HEK293 (cell line): ENCODE data around the gene PSD4.

Experiments used
- CTCF ChIA-PET: fragments of 350-600 bp; formaldehyde crosslinking; extraction: SDS; loops from one replicate; lab custom pipeline; 2021; ENCODE audit warnings: antibody characterized with exemption; lab: Yijun Ruan, JAX
- POLR2A ChIA-PET: fragments of 300-600 bp; formaldehyde crosslinking; extraction: SDS; loops from one replicate; lab custom pipeline; 2020; ENCODE audit warnings: antibody characterized with exemption, inconsistent platforms; lab: Yijun Ruan, JAX
- H3K27ac ChIP-seq: fragments of 200-500 bp; sonication (Bioruptor generic); 2 replicates; pipeline ENCODE4 v1.5.1; 2014; ENCODE audit warnings: low read depth, low read length, control low read depth, inconsistent platforms; ENCODE audit errors: extremely low read depth
- H3K36me3 ChIP-seq, 2 experiments: fragments of 200-500 bp in 1 of 2; sonication (Bioruptor generic) in 1 of 2; 1 replicate in 1 of 2; 2 replicates in 1 of 2; pipeline ENCODE4 v1.5.1; 2014 to 2017; ENCODE audit warnings: inconsistent platforms in 2 of 2, low read length in 2 of 2; ENCODE audit not compliant: control insufficient read depth in 2 of 2, insufficient read depth in 1 of 2
- H3K4me1 ChIP-seq: fragments of 200-500 bp; sonication (Bioruptor generic); 2 replicates; pipeline ENCODE4 v1.5.1; 2014; ENCODE audit warnings: mild to moderate bottlenecking, low read length, inconsistent platforms; ENCODE audit not compliant: control insufficient read depth, insufficient read depth
- H3K4me3 ChIP-seq: 2 replicates; pipeline ENCODE4 v1.5.1; 2011; ENCODE audit warnings: low read depth, mild to moderate bottlenecking, control low read depth, low read length, moderate library complexity
- H3K9me3 ChIP-seq: fragments of 200-500 bp; sonication (Bioruptor generic); 2 replicates; pipeline ENCODE4 v1.5.1; 2014; ENCODE audit warnings: low read depth, low read length, inconsistent platforms; ENCODE audit not compliant: control insufficient read depth, insufficient read depth
- GLI2 ChIP-seq: fragments of 450-650 bp; formaldehyde crosslinking; IDR thresholded peaks from 2 replicates; pipeline ENCODE4; 2017; ENCODE audit warnings: missing biosample characterization, missing genetic modification characterization, low read depth, borderline replicate concordance
- HOXD13 ChIP-seq: sonication (generic); formaldehyde crosslinking; IDR thresholded peaks from 2 replicates; pipeline ENCODE4 v1.8.0; 2022; ENCODE audit warnings: missing genetic modification reagents, borderline replicate concordance
- INSM2 ChIP-seq: fragments of 450-650 bp; formaldehyde crosslinking; IDR thresholded peaks from 2 replicates; pipeline ENCODE4 v1.5.1; 2016; ENCODE audit warnings: missing biosample characterization, missing genetic modification characterization
- KLF9 ChIP-seq: fragments of 450-650 bp; formaldehyde crosslinking; IDR thresholded peaks from 2 replicates; pipeline ENCODE4 v1.5.1; 2016; ENCODE audit warnings: missing biosample characterization, missing genetic modification characterization, low read depth
- OSR2 ChIP-seq: fragments of 450-650 bp; formaldehyde crosslinking; IDR thresholded peaks from 2 replicates; pipeline ENCODE4 v1.5.1; 2016; ENCODE audit warnings: missing biosample characterization, missing genetic modification characterization
- PBX3 ChIP-seq: sonication (generic); formaldehyde crosslinking; IDR thresholded peaks from 2 replicates; pipeline ENCODE4 v1.8.1; 2022; ENCODE audit warnings: mild to moderate bottlenecking, moderate library complexity, missing genetic modification reagents
- SCRT2 ChIP-seq: fragments of 450-650 bp; formaldehyde crosslinking; IDR thresholded peaks from 2 replicates; pipeline ENCODE4 v1.5.1; 2016; ENCODE audit warnings: missing biosample characterization, missing genetic modification characterization
- SP2 ChIP-seq: fragments of 450-650 bp; formaldehyde crosslinking; IDR thresholded peaks from 2 replicates; pipeline ENCODE4 v1.5.1; 2016; ENCODE audit warnings: missing biosample characterization, missing genetic modification characterization
- WT1 ChIP-seq: fragments of 450-650 bp; formaldehyde crosslinking; IDR thresholded peaks from 2 replicates; pipeline ENCODE4 v1.5.1; 2016; ENCODE audit warnings: missing biosample characterization, missing genetic modification characterization
- ZFP3 ChIP-seq: fragments of 450-650 bp; formaldehyde crosslinking; IDR thresholded peaks from 2 replicates; pipeline ENCODE4 v1.5.1; 2016; ENCODE audit warnings: low read depth, missing biosample characterization, missing genetic modification characterization
- ZNF132 ChIP-seq: fragments of 450-650 bp; formaldehyde crosslinking; IDR thresholded peaks from 2 replicates; pipeline ENCODE4 v1.5.1; 2017; ENCODE audit warnings: missing biosample characterization, missing genetic modification characterization, borderline replicate concordance
- ZNF140 ChIP-seq: fragments of 450-650 bp; formaldehyde crosslinking; IDR thresholded peaks from 2 replicates; pipeline ENCODE4 v1.5.1; 2016; ENCODE audit warnings: missing biosample characterization, missing genetic modification characterization
- ZNF174 ChIP-seq: fragments of 450-650 bp; formaldehyde crosslinking; IDR thresholded peaks from 2 replicates; pipeline ENCODE4 v1.5.0; 2017; ENCODE audit warnings: missing biosample characterization, mild to moderate bottlenecking, missing genetic modification characterization
- ZNF221 ChIP-seq: fragments of 450-650 bp; formaldehyde crosslinking; IDR thresholded peaks from 2 replicates; pipeline ENCODE4 v1.5.1; 2017; ENCODE audit warnings: missing biosample characterization, missing genetic modification characterization, borderline replicate concordance
- ZNF311 ChIP-seq: fragments of 450-650 bp; formaldehyde crosslinking; IDR thresholded peaks from 2 replicates; pipeline ENCODE4 v1.5.1; 2017; ENCODE audit warnings: missing biosample characterization, missing genetic modification characterization, borderline replicate concordance
- ZNF335 ChIP-seq: fragments of 450-650 bp; formaldehyde crosslinking; conservative IDR thresholded peaks from 2 replicates; pipeline ENCODE4 v1.5.1; 2016; ENCODE audit warnings: missing biosample characterization, missing genetic modification characterization
- ZNF341 ChIP-seq: fragments of 450-650 bp; formaldehyde crosslinking; IDR thresholded peaks from 2 replicates; pipeline ENCODE4; 2016; ENCODE audit warnings: low read depth, missing biosample characterization, missing genetic modification characterization
- ZNF354C ChIP-seq: fragments of 450-650 bp; formaldehyde crosslinking; IDR thresholded peaks from 2 replicates; pipeline ENCODE4 v1.5.1; 2016; ENCODE audit warnings: missing biosample characterization, missing genetic modification characterization, low read depth, borderline replicate concordance
- ZNF473 ChIP-seq: fragments of 450-650 bp; formaldehyde crosslinking; IDR thresholded peaks from 2 replicates; pipeline ENCODE4 v1.5.1; 2017; ENCODE audit warnings: missing biosample characterization, missing genetic modification characterization
- ZNF501 ChIP-seq: fragments of 450-650 bp; formaldehyde crosslinking; IDR thresholded peaks from 2 replicates; pipeline ENCODE4 v1.5.1; 2016; ENCODE audit warnings: missing biosample characterization, missing genetic modification characterization
- ZNF530 ChIP-seq: fragments of 450-650 bp; formaldehyde crosslinking; IDR thresholded peaks from 2 replicates; pipeline ENCODE4 v1.5.1; 2016; ENCODE audit warnings: low read depth, missing biosample characterization, missing genetic modification characterization
- ZNF548 ChIP-seq: fragments of 450-650 bp; formaldehyde crosslinking; IDR thresholded peaks from 2 replicates; pipeline ENCODE4 v1.5.1; 2016; ENCODE audit warnings: missing biosample characterization, missing genetic modification characterization
- ZNF629 ChIP-seq: fragments of 450-650 bp; formaldehyde crosslinking; IDR thresholded peaks from 2 replicates; pipeline ENCODE4 v1.5.1; 2017; ENCODE audit warnings: missing biosample characterization, missing genetic modification characterization
- ZNF837 ChIP-seq: fragments of 450-650 bp; formaldehyde crosslinking; IDR thresholded peaks from 2 replicates; pipeline ENCODE4 v1.5.1; 2016; ENCODE audit warnings: missing biosample characterization, missing genetic modification characterization
- TF ChIP-seq, protein P1 (sequence below): fragments of 450-650 bp; formaldehyde crosslinking; IDR thresholded peaks from 2 replicates; pipeline ENCODE4 v1.5.1; 2016; ENCODE audit warnings: missing biosample characterization, missing genetic modification characterization
- TF ChIP-seq, protein P2 (sequence below): fragments of 450-650 bp; formaldehyde crosslinking; IDR thresholded peaks from 2 replicates; pipeline ENCODE4 v1.5.1; 2017; ENCODE audit warnings: missing biosample characterization, missing genetic modification characterization
- TF ChIP-seq, protein P3 (sequence below): fragments of 450-650 bp; formaldehyde crosslinking; IDR thresholded peaks from 2 replicates; pipeline ENCODE4 v1.5.1; 2016; ENCODE audit warnings: missing biosample characterization, missing genetic modification characterization
- TF ChIP-seq, protein P4 (sequence below): fragments of 450-650 bp; formaldehyde crosslinking; IDR thresholded peaks from 2 replicates; pipeline ENCODE4 v1.5.1; 2016; ENCODE audit warnings: missing biosample characterization, missing genetic modification characterization

PSD4 gene

GRCh38 chr2:113246606-113247005 lies 72.8 kb downstream of the PSD4 start:
- TF ChIP-seq ZFP3 (tag by site-specific recombination) (no peak), ZNF548 (tag by site-specific recombination) (no peak), ZNF311 (tag by site-specific recombination) (no peak), ZNF501 (tag by site-specific recombination) (no peak), OSR2 (tag by site-specific recombination) (no peak), ZNF341 (tag by site-specific recombination) (no peak), ZNF837 (tag by site-specific recombination) (no peak), SCRT2 (no peak), ZNF629 (tag by site-specific recombination) (no peak), WT1 (tag by site-specific recombination) (no peak), INSM2 (tag by site-specific recombination) (no peak), ZNF530 (tag by site-specific recombination) (no peak), ZNF221 (no peak), GLI2 (tag by site-specific recombination) (no peak), ZNF140 (tag by site-specific recombination) (no peak), HOXD13 (CRISPR knock-in tag) (no peak)
- TF ChIP-seq, protein P1, sequence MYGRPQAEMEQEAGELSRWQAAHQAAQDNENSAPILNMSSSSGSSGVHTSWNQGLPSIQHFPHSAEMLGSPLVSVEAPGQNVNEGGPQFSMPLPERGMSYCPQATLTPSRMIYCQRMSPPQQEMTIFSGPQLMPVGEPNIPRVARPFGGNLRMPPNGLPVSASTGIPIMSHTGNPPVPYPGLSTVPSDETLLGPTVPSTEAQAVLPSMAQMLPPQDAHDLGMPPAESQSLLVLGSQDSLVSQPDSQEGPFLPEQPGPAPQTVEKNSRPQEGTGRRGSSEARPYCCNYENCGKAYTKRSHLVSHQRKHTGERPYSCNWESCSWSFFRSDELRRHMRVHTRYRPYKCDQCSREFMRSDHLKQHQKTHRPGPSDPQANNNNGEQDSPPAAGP (tag by site-specific recombination): no peak
- no peaks in the 10 kb centered on the region for H3K36me3 ChIP-seq
- no peak overlapping the region for H3K27ac ChIP-seq
- ChIA-PET POLR2A (no interaction called here), CTCF (interaction anchor here (0.6 to 3.0 kb wide), 5 partner anchors 8 to 143 kb away, joined by 3 to 12 read pairs (median 6); no protein-coding TSS in a partner anchor)
- no peaks in the 10 kb centered on the region for H3K9me3 ChIP-seq
- H3K4me1 ChIP-seq: no peaks in the 10 kb centered on the region
- no peak overlapping the region for H3K4me3 ChIP-seq

GRCh38 chr2:113248997-113249770 lies 75.4 kb downstream of the PSD4 start:
- no peak overlapping the region for H3K4me3 ChIP-seq
- H3K9me3 ChIP-seq: no peaks in the 10 kb centered on the region
- H3K36me3 ChIP-seq: no peaks in the 10 kb centered on the region
- CTCF ChIA-PET: interaction anchor here (0.6 to 8.4 kb wide), 33 partner anchors 8 to 535 kb away, joined by 3 to 66 read pairs (median 4); no protein-coding TSS in a partner anchor
- no peak overlapping the region for H3K27ac ChIP-seq
- POLR2A ChIA-PET: no interaction called here
- no peaks in the 10 kb centered on the region for H3K4me1 ChIP-seq
- TF ChIP-seq SP2 (tag by site-specific recombination) (no peak), HOXD13 (CRISPR knock-in tag) (no peak), ZNF473 (tag by site-specific recombination) (no peak), KLF9 (tag by site-specific recombination) (no peak), ZNF132 (tag by site-specific recombination) (no peak), PBX3 (no peak), ZNF174 (tag by site-specific recombination) (no peak), ZNF341 (tag by site-specific recombination) (no peak), ZNF837 (tag by site-specific recombination) (no peak), ZNF335 (tag by site-specific recombination) (no peak), ZNF354C (tag by site-specific recombination) (no peak)
- TF ChIP-seq, protein P2, sequence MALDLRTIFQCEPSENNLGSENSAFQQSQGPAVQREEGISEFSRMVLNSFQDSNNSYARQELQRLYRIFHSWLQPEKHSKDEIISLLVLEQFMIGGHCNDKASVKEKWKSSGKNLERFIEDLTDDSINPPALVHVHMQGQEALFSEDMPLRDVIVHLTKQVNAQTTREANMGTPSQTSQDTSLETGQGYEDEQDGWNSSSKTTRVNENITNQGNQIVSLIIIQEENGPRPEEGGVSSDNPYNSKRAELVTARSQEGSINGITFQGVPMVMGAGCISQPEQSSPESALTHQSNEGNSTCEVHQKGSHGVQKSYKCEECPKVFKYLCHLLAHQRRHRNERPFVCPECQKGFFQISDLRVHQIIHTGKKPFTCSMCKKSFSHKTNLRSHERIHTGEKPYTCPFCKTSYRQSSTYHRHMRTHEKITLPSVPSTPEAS: no peak
- TF ChIP-seq, protein P3, sequence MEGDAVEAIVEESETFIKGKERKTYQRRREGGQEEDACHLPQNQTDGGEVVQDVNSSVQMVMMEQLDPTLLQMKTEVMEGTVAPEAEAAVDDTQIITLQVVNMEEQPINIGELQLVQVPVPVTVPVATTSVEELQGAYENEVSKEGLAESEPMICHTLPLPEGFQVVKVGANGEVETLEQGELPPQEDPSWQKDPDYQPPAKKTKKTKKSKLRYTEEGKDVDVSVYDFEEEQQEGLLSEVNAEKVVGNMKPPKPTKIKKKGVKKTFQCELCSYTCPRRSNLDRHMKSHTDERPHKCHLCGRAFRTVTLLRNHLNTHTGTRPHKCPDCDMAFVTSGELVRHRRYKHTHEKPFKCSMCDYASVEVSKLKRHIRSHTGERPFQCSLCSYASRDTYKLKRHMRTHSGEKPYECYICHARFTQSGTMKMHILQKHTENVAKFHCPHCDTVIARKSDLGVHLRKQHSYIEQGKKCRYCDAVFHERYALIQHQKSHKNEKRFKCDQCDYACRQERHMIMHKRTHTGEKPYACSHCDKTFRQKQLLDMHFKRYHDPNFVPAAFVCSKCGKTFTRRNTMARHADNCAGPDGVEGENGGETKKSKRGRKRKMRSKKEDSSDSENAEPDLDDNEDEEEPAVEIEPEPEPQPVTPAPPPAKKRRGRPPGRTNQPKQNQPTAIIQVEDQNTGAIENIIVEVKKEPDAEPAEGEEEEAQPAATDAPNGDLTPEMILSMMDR (tag by site-specific recombination): peak; percentile 65
- TF ChIP-seq, protein P4, sequence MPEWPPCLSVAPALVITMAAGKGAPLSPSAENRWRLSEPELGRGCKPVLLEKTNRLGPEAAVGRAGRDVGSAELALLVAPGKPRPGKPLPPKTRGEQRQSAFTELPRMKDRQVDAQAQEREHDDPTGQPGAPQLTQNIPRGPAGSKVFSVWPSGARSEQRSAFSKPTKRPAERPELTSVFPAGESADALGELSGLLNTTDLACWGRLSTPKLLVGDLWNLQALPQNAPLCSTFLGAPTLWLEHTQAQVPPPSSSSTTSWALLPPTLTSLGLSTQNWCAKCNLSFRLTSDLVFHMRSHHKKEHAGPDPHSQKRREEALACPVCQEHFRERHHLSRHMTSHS: no peak
